Left forelimb (tissue), 1 donor: ENCODE measurements around the gene SYNM.
"Not testable (repeated sequence)": the region's sequence is repeated elsewhere in the genome, so short reads cannot be mapped to it uniquely, and the experiment has no call there.

Experiments used
- DNase-seq: peaks from one replicate; pipeline ENCODE4 v3.0.0-alpha.2; 2018; ENCODE audit warnings: low spot score

The SYNM gene, protein sequence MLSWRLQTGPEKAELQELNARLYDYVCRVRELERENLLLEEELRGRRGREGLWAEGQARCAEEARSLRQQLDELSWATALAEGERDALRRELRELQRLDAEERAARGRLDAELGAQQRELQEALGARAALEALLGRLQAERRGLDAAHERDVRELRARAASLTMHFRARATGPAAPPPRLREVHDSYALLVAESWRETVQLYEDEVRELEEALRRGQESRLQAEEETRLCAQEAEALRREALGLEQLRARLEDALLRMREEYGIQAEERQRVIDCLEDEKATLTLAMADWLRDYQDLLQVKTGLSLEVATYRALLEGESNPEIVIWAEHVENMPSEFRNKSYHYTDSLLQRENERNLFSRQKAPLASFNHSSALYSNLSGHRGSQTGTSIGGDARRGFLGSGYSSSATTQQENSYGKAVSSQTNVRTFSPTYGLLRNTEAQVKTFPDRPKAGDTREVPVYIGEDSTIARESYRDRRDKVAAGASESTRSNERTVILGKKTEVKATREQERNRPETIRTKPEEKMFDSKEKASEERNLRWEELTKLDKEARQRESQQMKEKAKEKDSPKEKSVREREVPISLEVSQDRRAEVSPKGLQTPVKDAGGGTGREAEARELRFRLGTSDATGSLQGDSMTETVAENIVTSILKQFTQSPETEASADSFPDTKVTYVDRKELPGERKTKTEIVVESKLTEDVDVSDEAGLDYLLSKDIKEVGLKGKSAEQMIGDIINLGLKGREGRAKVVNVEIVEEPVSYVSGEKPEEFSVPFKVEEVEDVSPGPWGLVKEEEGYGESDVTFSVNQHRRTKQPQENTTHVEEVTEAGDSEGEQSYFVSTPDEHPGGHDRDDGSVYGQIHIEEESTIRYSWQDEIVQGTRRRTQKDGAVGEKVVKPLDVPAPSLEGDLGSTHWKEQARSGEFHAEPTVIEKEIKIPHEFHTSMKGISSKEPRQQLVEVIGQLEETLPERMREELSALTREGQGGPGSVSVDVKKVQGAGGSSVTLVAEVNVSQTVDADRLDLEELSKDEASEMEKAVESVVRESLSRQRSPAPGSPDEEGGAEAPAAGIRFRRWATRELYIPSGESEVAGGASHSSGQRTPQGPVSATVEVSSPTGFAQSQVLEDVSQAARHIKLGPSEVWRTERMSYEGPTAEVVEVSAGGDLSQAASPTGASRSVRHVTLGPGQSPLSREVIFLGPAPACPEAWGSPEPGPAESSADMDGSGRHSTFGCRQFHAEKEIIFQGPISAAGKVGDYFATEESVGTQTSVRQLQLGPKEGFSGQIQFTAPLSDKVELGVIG (N-terminal part only)

DNA sequence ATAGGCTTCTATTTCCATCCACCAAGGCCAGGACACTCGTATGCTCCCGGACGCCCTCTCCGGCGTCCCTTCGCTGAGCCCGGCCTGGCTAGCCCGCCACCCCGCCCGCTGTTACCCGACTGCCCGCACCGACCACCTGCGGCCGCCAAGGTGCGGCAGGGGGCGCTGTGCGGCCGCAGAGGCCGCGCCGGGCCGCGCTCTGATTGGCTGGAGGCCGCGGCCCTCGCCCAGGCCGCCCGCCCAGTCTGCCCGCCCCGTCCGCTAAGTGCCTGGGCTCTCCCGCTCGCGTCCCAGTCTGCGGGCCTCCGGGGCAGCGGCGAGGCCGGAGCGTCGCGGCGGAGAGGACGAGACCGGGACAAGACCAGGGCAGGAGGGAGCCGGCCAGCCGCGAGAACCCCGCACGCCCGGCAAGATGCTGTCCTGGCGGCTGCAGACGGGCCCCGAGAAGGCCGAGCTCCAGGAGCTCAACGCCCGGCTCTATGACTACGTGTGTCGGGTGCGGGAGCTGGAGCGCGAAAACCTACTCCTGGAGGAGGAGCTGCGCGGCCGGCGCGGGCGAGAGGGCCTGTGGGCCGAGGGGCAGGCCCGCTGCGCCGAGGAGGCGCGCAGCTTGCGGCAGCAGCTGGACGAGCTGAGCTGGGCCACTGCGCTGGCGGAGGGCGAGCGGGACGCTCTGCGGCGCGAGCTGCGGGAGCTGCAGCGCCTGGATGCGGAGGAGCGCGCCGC is at the start of gene SYNM:
TSS of gene SYNM (plus strand) at position 293 of the 726 bp plus-strand sequence. CDS start at position 413, 120 bp downstream.
- DNase-seq: peak; percentile 85

DNA sequence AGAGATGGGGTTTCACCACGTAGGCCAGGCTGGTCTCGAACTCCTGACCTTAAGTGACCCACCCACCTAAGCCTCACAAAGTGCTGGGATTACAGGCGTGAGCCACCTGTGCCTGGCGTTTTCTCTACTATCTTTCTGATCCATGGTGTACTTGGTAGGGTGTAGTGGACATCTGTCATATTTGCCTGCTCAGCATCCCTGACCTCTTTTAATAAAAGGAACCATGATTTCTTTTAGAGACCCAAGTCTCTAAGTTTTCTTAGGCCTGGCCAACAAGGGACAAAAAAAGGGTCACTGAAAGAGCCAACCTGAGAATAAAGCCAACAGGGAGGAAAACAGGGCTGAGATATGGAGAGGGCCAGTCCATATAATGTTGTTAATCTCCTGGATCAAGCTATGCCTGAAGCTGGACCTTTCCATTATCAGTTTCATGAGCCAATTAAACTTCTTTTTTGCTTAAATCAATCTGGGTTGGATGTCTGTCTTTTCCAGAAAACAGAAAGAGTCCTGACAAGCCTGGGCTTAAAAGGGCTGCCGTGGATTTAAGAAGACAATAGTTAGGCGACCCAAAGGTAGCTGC is 49.2 kb upstream of the SYNM start:
- no peak for DNase-seq

DNA sequence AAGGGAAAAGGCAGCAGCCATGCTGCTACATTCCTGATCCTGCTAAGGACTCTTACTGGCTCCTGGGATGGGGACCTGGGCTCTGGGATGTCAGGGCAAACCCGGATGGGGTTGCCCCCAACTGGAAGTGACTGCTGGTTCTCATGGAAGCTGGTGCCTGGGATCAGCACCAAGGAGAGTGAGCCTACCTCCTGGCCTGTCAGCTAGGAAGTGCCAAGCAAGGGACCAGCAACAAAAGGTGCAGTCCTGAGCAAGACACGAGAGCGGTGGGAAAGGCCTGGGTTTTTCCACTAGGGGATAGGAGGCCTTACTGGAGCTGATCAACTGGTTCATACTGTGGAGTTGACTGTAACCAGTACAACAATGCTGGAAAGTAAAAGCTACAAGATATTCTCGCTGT is 47.9 kb upstream of the SYNM start:
- DNase-seq: no peak

DNA sequence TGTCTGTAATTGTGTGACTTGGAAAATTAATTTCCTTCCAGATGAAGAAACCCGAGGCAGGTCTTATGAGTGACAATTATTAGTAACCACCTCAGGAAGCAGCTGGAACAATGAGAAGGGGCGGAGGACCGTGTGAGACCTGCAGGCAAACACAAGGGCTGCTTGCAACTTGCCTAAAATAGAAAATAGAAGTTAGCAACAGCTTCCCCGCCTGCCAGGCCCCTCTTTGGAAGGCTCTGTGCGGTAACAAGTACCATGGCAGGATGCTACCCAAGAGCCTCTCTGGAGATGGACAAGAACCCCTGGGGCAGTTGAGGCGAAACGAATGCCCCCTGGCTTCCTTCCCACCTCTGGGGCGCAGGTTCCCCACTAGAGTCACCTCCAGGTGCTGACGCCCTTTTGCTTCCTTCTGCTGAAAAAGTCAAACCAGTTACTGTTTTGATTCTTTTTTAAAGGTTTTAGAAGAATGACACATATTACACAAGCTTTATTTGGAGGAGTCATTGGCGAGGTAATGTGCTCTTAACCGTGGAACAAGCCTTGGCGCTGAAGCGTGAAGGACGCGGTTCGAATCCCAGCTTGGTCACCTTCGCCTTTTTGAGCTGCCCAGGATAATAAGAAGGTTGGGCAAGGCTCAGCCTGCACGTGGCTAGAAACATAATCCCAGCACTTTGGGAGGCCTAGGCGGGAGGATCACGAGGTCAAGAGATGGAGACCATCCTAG is 47.0 kb upstream of the SYNM start:
- DNase-seq: no peak

DNA sequence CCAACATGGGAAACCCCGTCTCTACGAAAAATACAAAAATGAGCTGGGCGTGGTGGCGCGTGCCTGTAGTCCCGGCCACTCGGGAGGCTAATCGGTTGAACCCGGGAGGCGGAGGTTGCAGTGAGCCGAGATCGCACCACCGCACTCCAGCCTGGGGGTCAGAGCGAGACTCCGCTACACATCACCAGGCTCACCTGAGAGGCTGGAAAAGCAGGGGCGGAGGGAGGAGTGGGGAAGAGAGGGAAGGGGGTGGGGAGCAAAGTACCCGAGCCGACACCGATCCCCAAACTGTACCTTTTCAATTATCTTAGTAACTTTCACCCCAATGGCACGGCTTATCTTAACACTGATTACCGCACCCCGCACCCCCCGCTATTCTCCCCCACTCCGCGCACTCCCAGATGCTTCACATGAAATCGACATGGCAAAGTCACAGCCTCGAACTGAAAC is 46.4 kb upstream of the SYNM start:
- DNase-seq: no peak

DNA sequence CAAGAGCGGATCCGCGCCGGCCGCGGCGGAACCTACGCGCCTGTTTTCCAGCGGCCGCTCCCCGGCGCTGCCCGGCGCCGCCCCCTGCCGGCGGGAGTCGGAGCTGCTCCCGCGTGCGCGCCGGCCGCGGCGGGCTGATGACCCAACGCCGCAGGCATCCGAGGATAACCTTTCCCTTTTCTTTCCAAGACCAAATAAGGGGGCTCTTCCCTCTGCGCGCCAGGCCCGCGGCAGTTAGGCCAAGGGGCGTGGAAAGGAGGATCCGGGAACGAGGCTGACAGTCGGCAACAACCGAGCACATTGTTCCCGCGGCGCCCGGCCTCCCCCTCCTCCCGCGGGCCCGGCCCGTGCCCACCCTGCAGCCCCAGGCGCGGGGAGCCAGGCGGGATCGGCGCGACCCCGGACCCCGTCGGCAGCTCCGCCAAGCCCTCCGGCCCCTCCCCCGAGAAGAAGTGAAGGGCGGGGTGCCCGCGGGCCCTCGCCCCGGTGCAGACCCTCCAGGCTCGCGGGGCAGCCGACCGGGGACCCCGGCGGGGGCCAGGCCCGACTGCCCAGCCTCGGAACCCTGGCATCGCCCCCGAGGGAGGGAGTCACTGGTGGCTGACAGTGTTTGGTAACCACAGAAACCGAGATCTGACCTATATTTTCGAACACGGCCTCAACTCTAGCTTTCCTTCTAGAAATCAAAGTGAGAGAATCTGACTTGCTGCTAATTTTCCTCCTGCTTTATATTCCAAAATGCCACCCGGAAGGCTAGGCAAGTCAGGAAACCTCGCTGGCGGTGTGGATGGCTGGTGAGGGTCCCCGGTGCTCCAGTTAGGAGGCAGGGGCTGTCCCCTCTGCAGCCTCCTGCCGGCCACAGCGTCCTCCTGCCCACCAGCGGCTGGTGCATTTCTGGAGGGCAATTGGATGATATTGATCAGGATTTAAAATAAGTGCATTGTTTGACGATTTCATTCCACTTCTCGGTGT is 45.6 kb upstream of the SYNM start:
- DNase-seq: peak; percentile 89

DNA sequence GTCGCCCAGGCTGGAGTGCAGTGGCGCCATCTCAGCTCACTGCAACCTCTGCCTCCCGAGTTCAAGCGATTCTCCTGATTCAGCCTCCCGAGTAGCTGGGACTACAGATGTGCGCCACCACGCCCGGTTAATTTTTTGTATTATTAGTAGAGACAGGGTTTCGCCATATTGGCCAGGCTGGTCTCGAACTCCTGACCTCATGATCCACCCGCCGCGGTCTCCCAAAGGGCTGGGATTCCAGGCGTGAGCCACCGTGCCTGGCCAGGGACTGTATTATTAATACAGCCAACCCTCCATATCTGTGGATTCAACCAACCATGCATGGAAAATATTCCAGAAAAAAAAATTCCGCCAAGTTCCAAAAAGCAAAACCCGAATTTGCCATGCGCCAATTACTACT is 44.7 kb upstream of the SYNM start:
- DNase-seq: not testable (repeated sequence)

DNA sequence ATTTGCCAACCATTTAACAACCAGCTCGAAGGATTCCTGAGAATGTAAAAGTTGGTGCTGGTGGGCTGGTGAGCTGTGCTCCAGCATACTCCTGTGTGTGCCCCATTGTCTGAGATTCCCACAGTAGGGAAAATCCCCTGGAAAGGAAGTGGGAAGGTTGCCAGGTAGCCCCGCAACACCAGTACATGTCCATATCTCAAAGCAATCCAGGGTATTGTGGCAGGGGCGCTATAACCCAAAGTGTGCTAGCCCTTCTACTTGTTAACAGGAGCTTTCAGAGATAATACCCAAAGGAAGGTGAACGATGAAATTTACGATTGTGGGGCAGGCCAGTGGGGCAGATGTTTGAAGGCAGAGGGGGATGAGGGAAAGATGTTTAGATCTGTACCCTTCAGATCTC is 42.7 kb upstream of the SYNM start:
- DNase-seq: no peak

DNA sequence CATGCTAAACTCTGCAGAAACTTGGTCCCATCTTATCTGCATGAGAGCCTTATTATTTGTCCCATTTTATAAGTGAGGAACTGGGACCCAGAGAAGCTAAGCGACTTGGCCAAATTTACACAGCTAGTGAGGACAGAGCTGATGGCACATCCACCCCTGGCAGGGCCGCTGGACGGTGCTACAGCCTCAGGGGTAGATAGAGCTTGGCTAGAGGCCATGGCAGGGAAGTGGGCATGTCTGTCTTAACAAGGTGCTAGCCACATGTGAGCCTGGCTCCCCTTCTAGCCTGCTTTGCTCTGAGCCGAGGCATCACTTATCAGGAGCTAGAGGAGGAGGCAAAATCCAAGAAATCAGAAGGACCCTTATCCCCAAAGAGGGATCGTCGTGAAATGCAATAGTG is 36.7 kb upstream of the SYNM start:
- DNase-seq: no peak

DNA sequence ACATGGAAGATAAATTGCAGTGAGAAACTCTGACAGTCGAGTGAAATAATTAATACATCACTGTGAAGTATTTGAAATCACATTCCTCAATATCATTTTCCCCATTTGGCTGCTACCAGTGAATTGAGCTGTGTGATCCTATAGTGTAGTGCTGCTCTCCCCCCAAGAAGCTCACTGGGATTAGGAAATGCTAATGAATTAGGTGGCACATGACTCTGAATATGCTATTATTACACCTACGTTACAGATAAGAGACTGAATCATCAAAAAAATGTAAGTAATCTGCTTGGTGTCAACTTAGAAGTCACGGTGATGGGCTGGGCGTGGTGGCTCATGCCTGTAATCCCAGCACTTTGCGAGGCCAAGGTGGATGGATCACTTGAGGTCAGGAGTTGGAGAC is 34.7 kb upstream of the SYNM start:
- DNase-seq: no peak

DNA sequence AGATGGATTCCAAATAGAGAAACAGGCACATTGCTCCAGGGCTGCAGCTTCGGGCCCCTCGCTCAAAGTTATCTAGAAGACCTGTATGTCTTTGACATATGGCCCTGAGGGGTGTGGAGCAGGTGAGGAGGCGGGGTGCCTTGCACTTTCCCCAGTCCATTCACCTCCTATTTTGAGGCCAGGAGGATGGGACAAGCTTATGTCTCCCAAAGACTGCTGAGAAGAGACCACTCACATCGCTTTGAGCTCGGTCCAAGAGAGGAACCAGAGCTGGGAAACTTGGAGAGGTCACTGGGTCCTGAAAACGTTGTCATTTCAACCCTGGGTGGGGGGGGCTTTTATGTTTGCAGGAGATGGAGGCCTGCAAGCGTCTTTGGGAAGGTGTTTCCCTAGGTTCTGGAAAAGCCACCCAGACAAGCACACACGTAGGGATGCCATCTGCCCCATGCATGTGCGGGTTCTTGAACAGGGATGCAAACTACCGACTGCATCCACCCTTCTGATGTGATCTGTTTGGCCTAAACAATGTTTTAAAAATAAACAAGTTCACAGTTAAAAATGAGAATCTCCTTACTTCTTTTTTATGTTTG is 33.7 kb upstream of the SYNM start:
- no peak for DNase-seq

DNA sequence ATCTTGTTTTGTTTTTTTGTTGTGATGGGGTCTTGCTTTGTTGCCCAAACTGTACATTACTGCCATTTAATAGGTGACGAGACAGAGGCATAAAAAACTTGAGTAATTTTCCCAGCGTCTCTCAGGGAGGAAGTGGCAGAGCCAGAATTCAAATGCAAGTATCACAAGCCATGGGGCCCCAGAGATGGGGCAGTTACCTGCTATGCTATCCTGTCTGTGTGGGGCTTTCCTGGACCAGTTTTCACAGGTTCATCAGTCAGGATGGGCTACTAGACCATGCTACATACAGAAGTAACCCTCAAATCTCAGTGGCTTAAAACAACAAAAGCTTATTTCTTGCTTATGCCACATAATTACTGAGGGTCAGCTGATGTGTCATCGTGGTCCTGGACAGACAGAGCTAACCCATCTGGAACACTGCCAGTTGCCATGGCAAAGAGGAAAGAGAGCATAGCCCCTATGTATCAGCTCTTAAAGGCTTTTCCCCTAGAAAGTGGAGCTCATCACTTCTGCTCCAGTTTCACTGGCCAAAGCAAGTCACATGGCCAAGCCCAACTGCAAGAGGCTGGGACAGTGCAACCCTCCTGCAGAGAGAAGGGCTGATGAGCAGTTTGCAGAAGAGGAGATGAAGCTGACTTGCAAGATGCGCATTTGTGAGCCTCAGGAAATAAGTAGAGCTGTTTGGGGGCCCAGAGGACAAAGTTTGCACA is 31.7 kb upstream of the SYNM start:
- DNase-seq: no peak

DNA sequence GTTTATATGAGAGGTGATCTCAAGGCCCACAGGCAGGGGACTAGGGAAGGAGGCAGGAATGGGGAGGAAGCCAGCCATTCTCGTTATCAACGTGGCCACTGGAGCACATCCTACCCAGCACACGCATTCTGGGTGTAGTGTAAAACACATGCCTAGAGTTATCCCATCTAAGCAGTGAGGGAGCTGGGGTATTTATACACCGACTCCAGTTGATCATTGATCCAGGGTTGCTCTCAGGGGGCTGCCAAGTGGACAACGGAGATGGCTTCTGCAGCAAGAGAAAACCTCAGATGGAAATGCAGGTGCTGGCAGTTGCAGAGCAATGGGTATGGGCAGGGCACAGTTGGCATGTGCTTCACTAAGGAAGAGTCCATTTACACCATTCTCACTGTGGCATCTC is 30.4 kb upstream of the SYNM start:
- DNase-seq: no peak

DNA sequence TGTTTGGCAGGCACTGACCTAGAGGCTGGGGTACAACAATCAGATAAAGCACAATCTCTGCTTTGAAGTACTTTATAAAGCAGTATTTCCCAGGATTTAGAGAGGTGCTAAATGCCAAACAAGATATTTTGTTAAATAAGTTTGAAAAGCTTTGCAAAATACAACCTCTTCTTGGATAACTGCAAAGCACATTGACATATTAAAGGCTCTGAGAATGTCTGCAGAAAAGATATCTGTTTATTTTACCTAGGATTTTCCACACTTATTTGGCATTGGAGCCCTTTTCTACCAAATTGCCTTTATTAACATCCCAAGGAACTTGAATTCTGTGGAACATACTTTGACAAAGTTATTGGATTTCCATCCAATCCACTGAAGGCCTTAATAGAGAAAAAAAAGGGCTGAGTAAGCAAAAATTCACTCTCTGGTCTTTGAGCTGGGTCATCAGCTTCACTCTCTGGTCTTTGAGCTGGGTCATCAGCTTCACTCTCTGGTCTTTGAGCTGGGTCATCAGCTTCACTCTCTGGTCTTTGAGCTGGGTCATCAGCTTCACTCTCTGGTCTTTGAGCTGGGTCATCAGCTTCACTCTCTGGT is 29.7 kb upstream of the SYNM start:
- DNase-seq: not testable (repeated sequence)

DNA sequence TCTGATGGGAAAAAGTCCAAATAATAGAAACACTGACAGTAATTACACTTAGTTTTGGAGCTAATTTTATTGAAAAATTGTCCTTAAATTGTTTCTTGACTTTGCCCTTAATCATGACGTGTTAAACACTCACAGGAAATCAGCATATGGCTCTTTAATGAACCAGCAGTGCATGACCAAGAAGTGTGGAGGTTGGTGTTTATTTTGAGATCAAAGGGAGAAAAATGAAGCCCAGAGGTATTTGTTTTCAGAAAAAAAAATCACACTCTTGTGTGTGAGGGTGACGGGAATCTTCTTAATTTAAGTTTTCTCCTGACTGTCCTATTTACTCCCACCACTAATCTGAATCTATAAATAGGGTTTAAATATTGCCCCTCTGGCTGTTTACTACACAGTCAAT is 28.8 kb upstream of the SYNM start:
- DNase-seq: no peak

DNA sequence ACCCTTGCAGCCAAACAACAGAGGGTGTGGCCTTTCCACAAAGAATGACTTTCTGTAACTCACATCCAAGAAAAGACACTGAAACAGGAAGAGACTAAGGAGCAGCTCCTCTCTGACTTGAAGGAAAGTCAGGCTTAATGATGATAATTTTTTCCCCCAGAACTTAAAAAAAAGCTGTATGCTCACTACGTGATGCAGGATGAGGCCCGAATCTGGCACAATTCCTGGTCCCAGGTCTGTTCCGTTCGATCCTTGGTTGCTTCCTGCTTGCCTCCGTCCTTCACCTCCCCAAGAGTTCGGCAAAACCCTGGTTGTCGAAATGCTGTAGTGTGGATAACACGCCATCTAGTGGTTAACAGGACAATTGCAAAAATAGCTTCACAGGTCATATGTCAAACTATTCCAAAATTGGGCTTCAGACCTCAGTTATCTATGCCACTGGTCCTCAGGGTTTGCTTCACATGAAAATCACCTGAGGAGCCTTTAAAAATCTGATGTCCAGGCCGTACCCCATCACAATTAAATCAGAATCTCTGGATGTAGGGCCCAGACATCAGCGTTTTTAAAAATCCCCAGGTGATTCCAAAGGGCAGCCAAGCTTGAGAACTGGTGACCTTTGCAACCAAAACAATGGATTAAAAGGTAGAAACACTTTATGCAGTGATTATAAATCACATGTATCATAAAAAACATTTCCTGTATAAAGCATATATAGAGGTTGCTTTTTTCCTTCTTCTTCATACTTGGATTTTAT is 28.1 kb upstream of the SYNM start:
- DNase-seq: peak; percentile 78

DNA sequence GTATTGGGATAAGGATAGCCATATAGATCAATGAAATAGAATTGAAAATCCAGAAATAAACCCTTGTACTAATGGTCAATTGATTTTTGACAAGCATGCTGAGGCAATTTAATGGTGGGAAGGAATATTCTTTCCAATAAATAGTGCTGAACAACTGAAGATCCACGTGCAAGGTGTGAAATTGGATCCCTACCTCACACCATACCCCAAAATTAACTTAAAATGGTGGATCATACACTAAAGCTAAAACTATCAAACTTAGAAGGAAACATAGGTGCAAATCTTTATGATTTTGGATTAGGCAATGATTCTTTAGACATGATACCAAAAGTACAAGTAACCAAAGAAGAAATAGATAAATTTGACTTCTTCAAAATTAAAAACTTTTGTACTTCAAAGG is 22.1 kb upstream of the SYNM start:
- no peak for DNase-seq
